ELR (cell line): ENCODE data around the gene BCAS3.
"Not testable (repeated sequence)": the region's sequence is repeated elsewhere in the genome, so short reads cannot be mapped to it uniquely, and the experiment has no call there.

ENCODE experiments used
- DNase-seq: peaks from one replicate; pipeline ENCODE4 v3.0.0-alpha.2; 2015; ENCODE audit warnings: low read depth

The BCAS3 gene

DNA sequence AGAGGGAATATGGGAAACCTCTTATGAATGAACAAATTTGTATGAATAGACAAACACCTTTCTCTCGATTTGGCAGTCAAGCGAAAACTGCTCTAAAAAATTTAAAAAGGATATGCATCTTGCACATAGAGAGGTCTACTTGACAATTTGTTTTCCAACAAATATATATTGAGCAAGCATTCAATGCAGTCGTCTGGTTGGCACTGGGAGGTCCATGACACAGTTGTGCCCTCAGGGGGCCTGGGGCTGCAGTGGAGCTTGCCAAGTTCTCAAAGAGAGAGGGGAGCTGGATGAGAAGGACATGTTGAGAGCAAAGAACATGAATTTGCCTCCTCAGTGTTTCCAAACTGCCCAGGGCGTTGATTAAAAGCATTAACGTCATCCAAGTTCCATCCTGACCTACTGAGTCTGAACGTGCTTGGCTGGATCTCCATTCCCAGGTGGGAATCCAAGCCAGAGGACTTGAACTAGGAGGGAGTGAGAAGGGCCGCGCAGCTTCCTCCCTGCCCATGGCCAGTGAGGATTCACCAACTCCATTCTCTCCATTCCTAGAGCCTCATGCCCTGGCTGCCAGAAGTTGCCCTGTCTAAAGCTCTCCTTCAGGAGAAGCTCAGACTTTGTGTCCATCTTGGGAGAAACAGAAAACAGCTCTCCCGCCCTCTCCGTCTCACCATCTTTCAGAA, 746.5 kb downstream of the BCAS3 start:
- DNase-seq, result no peak

DNA sequence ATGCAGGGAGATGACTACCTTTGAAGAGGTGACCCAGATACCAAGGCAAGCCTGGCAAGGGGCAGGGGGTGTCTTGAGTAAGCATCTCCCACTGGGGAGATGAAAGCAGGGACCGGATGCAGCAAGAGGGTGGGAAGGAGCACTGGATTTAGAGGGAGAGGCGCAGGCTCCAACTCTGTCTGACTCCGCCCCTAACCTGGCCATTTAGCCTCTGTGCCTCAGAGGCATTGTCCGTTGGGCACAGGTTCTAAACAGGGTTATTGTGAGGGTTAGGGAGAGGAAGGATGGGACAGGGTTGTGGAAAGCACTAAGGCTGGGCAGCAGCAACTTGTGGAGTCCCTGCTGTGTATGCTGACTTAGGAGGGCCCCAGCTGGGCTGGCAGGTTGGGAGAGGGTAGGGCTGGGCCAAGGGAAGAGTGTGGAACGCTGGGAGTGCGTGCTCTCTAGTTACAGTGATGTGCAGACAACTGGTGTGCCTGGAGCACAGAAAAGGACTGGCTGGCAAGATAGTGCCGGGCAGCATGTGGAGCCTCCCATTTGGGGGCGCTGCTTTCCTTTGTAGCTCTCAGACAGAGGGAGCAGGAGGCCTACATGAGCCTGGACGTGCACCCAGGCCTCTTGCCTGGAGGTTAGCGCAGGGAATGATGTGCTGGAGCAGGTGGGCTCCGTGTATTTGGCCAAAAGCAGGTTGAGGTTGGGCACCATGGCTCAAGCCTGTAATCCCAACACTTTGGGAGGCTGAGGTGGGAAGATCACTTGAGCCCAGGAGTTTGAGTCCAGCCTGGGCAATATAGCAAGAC, 748.2 kb downstream of the BCAS3 start:
- DNase-seq, result peak; percentile 48

GRCh38 chr17:61426482-61427304, 749.0 kb downstream of the BCAS3 start:
- peak; percentile 94 for DNase-seq

GRCh38 chr17:61427567-61427966, 749.9 kb downstream of the BCAS3 start:
- no peak for DNase-seq

GRCh38 chr17:61429274-61429673, 751.6 kb downstream of the BCAS3 start:
- no peak for DNase-seq

DNA sequence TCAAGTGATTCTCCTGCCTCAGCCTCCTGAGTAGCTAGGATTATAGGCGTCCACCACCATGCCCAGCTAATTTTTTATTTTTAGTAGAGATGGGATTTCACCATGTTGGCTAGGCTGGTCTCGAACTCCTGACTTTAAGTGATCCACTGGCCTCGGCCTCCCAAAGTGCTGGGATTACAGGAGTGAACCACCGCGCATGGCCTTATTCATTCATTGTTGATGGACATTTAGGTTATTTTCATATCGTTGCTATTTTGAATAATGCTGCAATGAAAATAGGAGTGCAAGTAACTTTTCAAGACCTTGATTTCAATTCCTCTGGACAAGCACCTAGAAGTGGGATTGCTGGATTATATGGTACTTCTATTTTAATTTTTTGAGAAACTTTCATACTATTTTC, 752.2 kb downstream of the BCAS3 start:
- not testable (repeated sequence) for DNase-seq

- peak; percentile 69 for DNase-seq
Observed at GRCh38 chr17:61431594-61432311, 754.1 kb downstream of the BCAS3 start.

DNA sequence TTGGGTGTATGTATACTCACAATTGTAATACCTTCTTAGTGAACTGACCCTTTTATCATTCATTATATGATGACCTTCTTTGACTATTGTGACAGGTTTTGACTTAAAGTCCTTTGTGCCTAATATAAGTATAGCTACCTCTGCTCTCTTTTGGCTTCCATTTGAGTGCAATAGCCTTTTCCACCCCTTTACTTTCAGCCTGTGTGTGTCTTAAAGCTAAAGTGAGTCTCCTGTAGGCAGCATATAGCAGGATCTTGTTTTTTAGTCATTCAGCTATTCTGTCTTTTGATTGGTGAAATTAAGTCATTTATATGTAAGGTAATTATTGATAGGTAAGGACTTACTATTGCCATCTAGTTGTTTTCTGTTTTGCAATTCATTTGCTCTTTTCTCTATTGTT, 758.6 kb downstream of the BCAS3 start:
- DNase-seq, result no peak

DNA sequence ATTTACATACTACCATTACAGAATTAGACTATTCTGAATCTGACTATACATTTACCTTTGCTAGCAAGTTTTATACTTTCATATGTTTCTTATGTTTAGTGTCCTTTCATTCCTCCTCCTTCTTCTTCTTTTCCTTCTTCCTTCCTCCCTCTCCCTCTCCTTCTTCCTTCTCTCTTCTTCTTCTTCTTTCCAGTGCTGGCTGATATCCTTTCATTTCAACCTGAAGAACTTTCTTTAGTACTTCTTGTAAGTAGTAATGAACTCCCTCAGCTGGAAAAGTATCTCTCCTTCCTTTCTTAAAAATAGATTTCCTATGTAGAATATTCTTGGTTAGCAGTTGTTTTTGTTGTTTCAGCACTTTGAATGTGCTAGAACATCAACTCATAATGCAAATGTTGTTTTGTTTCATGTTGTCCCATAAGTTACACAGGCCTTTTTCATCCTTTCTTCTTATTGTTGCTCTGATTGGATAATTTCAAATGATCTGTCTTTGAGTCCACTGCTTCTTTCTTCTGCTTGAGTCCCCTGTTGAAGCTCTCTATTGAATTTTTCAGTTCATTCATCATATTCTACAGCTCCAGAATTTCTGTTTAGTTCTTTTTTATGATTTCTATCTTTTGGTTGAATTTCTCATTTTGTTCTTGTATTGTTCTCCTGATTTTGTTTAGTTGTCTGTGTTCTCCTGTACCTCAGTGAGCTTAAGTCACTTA, 759.5 kb downstream of the BCAS3 start:
- DNase-seq, result no peak

GRCh38 chr17:61440697-61441096, 763.0 kb downstream of the BCAS3 start:
- DNase-seq, result no peak

DNA sequence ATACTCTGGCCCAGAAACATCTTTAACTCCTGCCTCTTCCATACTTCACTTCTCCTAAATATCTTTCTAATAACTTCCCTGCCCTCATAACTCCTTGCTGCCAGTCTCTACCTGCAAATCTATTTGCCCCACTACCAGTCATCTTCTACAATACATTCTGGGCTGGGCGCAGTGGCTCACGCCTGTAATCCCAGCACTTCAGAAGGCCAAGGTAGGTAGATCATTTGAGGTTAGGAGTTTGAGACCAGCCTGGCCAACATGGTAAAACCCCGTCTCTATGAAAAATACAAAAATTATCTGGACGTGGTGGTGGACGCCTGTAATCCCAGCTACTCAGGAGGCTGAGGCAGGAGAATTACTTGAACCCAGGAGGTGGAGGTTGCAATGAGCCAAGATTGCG, 763.9 kb downstream of the BCAS3 start:
- not testable (repeated sequence) for DNase-seq

DNA sequence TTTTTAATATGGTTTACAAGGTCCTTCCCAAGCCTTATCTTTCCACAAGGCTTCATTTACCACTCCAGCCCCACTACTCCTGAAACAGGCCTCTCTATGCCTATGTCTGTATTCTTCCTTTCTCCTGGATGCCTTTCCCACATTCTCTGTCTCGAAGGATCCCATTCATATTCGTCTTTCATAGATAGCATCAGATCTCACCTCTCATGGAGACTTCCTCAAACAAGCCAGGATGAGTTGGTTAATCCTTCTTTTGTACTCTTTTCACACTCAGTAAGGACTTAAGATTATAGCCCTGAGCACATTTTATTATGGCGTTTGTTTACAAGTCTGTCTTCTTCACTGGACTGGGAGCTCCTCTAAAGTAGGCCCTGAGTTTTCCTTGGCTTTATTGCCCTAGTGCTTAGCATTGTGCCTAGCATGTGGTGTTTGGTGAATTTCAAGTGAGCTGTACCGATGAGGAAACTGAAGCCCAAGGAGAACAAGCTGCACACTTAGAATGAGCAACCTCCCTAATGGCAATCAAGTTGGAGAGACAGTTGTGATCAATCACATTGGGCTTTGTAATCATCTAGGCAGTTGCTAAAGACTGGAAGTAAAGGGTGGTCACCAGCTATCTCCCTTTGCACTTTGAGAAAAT, 764.6 kb downstream of the BCAS3 start:
- DNase-seq, result no peak
